Measurements from ENCODE around the gene PRDM15.

The PRDM15 gene

GRCh38 chr21:41768437-41769042 lies 110.6 kb downstream of the PRDM15 start:
- peaks cover 26% of the 10 kb centered on the region for H3K4me1 Mint-ChIP-seq (ENCODE audit: low read depth)
- H3K4me3 Mint-ChIP-seq, result peak overlapping the region; percentile 74
- peak overlapping the region; percentile 31 for H3K27ac Mint-ChIP-seq
- H3K36me3 Mint-ChIP-seq (ENCODE audit: low read depth), result peaks cover 6% of the 10 kb centered on the region
- H3K27me3 Mint-ChIP-seq, result peaks cover 78% of the 10 kb centered on the region
- H3K9me3 Mint-ChIP-seq, result no peaks in the 10 kb centered on the region

- peak overlapping the region; percentile 74 for H3K4me3 Mint-ChIP-seq
- H3K27me3 Mint-ChIP-seq, result peaks cover 78% of the 10 kb centered on the region
- peak overlapping the region; percentile 42 for H3K27ac Mint-ChIP-seq
- H3K36me3 Mint-ChIP-seq (ENCODE audit: low read depth), result peaks cover 6% of the 10 kb centered on the region
- peaks cover 26% of the 10 kb centered on the region for H3K4me1 Mint-ChIP-seq (ENCODE audit: low read depth)
- H3K9me3 Mint-ChIP-seq, result no peaks in the 10 kb centered on the region
These were observed 111.3 kb downstream of the PRDM15 start for GRCh38 chr21:41767606-41768436.

- Mint-ChIP-seq H3K36me3 (ENCODE audit: low read depth) (peaks cover 6% of the 10 kb centered on the region), H3K9me3 (no peaks in the 10 kb centered on the region), H3K4me3 (peak within 1 kb of the TSS; percentile 74), H3K27ac (peak within 1 kb of the TSS; percentile 42), H3K4me1 (ENCODE audit: low read depth) (peaks cover 28% of the 10 kb centered on the region), H3K27me3 (peaks cover 78% of the 10 kb centered on the region)
These were observed 112.1 kb downstream of the PRDM15 start, which contains the start of gene RIPK4 for GRCh38 chr21:41766883-41767605. Gene RIPK4, minus strand, starts transcription at chr21:41767052. Its CDS starts 11 bp downstream, at chr21:41767041.

DNA sequence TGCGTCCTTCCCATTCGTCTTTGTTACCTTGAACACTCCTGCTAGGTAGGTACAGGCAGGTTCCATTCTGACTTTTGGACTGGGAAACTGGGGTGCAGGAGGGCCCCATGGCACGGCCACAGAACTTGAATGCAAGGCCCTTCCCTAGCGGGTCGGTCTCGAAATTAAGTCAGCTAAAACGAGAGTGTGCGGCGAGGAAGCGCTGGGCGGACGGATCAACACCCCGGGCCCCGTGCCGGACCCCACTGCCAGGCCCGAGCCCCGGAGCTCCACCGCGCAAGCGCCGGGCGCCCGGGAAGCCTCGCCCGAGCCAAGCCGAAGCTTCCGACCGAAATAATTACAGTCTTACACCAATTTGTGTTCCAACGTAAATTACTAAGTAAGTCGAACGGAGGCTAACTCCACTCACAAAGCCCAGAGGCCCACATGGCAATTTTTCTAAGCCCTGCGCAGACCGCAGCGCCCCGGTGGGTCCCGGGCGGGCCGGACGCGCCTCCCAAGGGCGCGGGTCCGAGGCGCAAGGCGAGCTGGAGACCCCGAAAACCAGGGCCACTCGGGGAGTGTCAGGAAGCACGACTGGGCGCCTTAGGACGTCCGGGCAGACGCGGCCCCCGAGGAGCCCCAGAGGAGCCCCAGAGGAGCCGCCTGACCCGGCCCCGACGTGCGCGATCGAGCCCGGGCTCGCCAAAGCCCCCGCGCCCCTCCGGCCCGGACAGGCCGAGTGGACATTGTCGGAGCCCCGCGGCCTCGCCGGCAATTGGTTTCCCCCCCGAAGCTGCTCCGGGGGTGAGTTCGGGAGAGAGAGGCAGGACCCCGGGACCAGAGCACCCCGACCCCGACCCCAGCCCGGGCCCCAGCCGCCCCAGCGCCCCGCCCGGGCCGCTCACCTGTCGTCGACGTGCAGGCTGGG lies 112.9 kb downstream of the PRDM15 start:
- H3K27ac Mint-ChIP-seq, result no peak overlapping the region
- H3K36me3 Mint-ChIP-seq (ENCODE audit: low read depth), result peaks cover 6% of the 10 kb centered on the region
- H3K9me3 Mint-ChIP-seq, result no peaks in the 10 kb centered on the region
- H3K4me1 Mint-ChIP-seq (ENCODE audit: low read depth), result peaks cover 32% of the 10 kb centered on the region
- H3K27me3 Mint-ChIP-seq, result peaks cover 86% of the 10 kb centered on the region
- H3K4me3 Mint-ChIP-seq, result peak overlapping the region; percentile 26

GRCh38 chr21:41765420-41765821 lies 113.7 kb downstream of the PRDM15 start:
- H3K4me1 Mint-ChIP-seq (ENCODE audit: low read depth), result peaks cover 36% of the 10 kb centered on the region
- H3K4me3 Mint-ChIP-seq, result no peak overlapping the region

DNA sequence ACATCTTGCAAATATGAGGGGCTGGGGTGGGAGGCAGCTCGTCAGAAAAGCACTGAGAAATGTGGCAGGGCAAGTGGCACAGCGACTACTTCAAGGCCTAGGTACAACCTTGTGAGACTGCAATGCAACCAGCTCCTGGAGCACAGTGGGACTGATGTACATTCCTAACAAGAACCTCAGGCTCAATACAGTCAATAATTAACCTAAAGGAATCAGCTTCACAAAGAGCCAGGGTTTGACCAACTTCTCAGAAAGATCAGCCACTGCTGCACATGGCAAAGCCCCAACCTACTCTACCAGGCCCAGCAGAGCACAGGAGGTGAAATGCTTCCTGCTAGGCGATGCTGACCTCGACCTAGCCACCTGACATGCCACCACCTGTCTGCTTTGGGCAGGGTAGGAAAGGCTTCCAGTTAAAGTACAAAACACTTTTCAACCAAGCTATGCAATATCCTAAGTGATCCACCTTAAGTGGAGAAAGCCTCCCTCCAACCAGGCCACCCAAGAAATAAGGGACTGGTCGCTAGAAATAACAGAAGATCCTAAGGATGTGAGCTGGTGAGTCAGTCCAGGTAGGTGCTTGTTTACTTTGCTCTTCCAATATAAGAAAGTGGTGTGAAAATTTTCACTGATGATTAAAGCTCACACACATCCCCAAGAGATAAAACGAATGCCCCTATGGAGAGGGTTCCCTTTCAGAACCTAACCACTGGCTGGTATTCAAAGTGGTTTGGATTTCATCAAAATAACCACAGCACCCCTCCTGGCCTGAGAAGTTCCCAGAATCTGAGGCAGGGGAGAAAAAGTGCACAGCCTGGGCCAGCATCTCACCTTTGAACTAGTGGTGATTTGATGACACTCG lies 114.4 kb downstream of the PRDM15 start:
- Mint-ChIP-seq H3K4me3 (no peak overlapping the region), H3K27ac (no peak overlapping the region), H3K9me3 (no peaks in the 10 kb centered on the region), H3K36me3 (ENCODE audit: low read depth) (peaks cover 6% of the 10 kb centered on the region), H3K4me1 (ENCODE audit: low read depth) (peaks cover 36% of the 10 kb centered on the region), H3K27me3 (peaks cover 85% of the 10 kb centered on the region)

More at GRCh38 chr21:41765420-41765821, 113.7 kb downstream of the PRDM15 start:
- Mint-ChIP-seq H3K9me3 (no peaks in the 10 kb centered on the region), H3K27ac (no peak overlapping the region), H3K36me3 (ENCODE audit: low read depth) (peaks cover 6% of the 10 kb centered on the region), H3K27me3 (peaks cover 86% of the 10 kb centered on the region)

GRCh38 chr21:41763996-41764395 lies 115.1 kb downstream of the PRDM15 start:
- Mint-ChIP-seq H3K27ac (no peak overlapping the region), H3K4me3 (no peak overlapping the region), H3K36me3 (ENCODE audit: low read depth) (peaks cover 6% of the 10 kb centered on the region), H3K27me3 (peaks cover 77% of the 10 kb centered on the region), H3K4me1 (ENCODE audit: low read depth) (peaks cover 33% of the 10 kb centered on the region), H3K9me3 (no peaks in the 10 kb centered on the region)

DNA sequence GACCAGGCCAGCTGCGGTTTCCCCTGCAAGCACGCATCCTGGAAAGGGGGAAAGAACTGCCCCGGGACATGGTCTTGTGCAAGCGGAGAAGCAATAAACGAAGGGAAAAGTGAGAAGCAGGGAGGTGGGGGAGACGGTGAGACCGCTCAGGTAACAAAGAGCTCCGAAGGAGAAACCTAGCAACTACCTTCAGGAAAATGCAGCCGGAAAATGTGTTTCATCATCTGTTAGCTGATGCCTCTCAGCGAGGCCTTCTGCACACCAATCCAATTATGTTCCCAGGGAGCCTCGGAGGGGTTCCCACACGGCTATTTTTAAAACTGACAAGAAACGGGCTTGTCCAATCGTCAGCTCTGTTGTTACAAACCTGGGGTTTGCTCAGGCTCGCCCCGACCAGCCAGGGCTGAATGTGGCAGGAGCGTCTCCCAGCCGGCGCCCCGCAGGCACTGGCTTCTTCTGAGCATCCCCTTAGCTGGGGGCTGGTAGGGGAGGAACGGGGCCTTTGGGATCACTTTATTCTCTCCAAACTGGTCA lies 115.7 kb downstream of the PRDM15 start:
- Mint-ChIP-seq H3K4me1 (ENCODE audit: low read depth) (peaks cover 28% of the 10 kb centered on the region), H3K27ac (no peak overlapping the region), H3K36me3 (ENCODE audit: low read depth) (peaks cover 6% of the 10 kb centered on the region), H3K4me3 (no peak overlapping the region), H3K27me3 (peaks cover 73% of the 10 kb centered on the region), H3K9me3 (no peaks in the 10 kb centered on the region)

- no peak overlapping the region for H3K4me3 Mint-ChIP-seq
- peaks cover 66% of the 10 kb centered on the region for H3K27me3 Mint-ChIP-seq
- H3K36me3 Mint-ChIP-seq (ENCODE audit: low read depth), result peaks cover 6% of the 10 kb centered on the region
- no peaks in the 10 kb centered on the region for H3K9me3 Mint-ChIP-seq
- no peak overlapping the region for H3K27ac Mint-ChIP-seq
- H3K4me1 Mint-ChIP-seq (ENCODE audit: low read depth), result peaks cover 21% of the 10 kb centered on the region
These were observed 116.4 kb downstream of the PRDM15 start for GRCh38 chr21:41762753-41763152.

DNA sequence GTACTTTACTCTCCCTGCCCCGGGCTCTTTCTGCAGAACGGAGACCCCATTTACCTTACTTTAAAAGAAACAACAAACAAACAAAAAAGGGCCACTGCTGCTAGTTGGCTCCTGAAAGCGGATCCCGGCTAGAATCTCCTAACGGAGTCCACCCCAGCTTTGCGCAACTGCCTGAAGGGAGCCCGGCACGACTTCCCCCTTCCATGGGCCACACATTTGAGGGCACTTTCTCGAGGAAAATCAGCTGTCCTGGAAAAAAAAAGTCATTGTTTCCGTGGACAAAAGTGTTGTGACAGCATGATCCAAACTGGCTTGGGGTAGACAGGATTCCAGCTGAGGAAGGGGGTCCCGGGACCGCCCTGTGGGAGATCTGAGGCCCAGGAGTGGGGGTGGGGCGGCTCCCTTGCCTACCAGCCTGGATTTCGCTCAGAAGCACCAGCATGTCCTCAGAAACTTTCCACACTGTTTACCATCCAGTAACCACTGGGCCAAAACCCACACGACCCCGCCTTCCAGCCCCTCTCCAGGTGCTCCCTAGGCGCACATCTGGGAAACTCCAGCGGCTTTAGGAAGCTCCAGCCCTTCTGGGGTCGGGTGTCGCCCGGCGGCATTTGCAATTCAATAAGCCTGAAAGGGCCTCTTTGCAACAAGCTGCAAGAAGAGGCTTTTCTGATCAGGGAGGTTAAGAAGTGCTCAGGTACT lies 117.1 kb downstream of the PRDM15 start:
- H3K4me1 Mint-ChIP-seq (ENCODE audit: low read depth), result peaks cover 14% of the 10 kb centered on the region
- no peaks in the 10 kb centered on the region for H3K36me3 Mint-ChIP-seq (ENCODE audit: low read depth)
- no peak overlapping the region for H3K27ac Mint-ChIP-seq
- H3K9me3 Mint-ChIP-seq, result no peaks in the 10 kb centered on the region
- H3K27me3 Mint-ChIP-seq, result peaks cover 60% of the 10 kb centered on the region
- no peak overlapping the region for H3K4me3 Mint-ChIP-seq

DNA sequence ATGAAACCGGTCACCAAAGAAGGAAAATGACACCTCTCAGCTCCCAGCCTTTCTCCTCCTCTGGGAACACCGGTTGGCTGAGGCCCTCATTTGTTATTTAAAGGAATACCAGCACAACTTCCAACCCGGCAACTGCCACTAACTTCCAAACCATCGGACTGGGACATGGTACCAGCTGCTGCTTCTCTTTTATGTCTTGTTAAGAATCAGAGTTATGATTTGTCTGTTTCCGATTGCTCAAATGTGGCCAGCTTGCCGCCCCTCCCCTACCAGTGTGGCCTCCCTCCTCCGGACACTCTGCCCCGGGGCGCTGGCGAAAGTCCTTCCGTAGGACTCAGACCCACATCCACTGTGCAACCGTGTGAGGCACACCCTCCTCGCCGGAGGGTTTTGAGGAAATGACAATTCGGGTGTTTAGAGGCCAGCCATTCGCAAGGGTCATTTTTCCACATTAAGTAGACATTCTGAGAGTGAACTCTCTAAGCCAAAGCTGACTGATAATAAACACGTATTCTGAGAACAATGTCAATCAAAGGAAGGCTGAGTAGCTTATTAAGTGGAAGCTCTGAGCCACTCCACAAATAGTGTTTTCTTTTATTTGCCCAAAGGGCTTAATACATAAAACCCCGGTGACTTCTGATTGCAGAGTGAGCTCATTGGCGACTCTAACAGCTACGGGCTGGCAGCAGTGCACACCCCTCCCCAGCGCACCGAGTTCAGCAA lies 117.8 kb downstream of the PRDM15 start:
- Mint-ChIP-seq H3K27me3 (peaks cover 58% of the 10 kb centered on the region), H3K36me3 (ENCODE audit: low read depth) (no peaks in the 10 kb centered on the region), H3K9me3 (no peaks in the 10 kb centered on the region), H3K4me1 (ENCODE audit: low read depth) (peaks cover 12% of the 10 kb centered on the region), H3K4me3 (no peak overlapping the region), H3K27ac (no peak overlapping the region)

- no peaks in the 10 kb centered on the region for H3K9me3 Mint-ChIP-seq
- H3K27ac Mint-ChIP-seq, result no peak overlapping the region
- H3K27me3 Mint-ChIP-seq, result peaks cover 52% of the 10 kb centered on the region
- H3K4me3 Mint-ChIP-seq, result no peak overlapping the region
- peaks cover 9% of the 10 kb centered on the region for H3K4me1 Mint-ChIP-seq (ENCODE audit: low read depth)
- H3K36me3 Mint-ChIP-seq (ENCODE audit: low read depth), result no peaks in the 10 kb centered on the region
These were observed 118.7 kb downstream of the PRDM15 start for GRCh38 chr21:41760411-41760810.

Data from stimulated activated naive CD8-positive, alpha-beta T cell treated with anti-CD3 and anti-CD28 coated beads, Interleukin-15, Interleukin-2, amounts not matched to agents 100 ng/mL and 50 ng/mL, for 24 hours (primary cell).